GM12878 (cell line): Measurements from ENCODE around the gene ARHGAP15.

ENCODE experiments used
- JUND ChIP-seq: IDR thresholded peaks from 2 replicates; pipeline ENCODE4 v1.6.1; 2012; ENCODE audit warnings: low read depth, mild to moderate bottlenecking, low read length, improper control_type of control experiment, moderate library complexity
- POLR2A ChIP-seq: IDR thresholded peaks from 2 replicates; pipeline ENCODE4 v1.6.1; 2011; ENCODE audit warnings: low read depth, mild to moderate bottlenecking, low read length
- YY1 ChIP-seq: IDR thresholded peaks from 2 replicates; pipeline ENCODE4 v1.6.1; 2011; ENCODE audit warnings: low read depth, mild to moderate bottlenecking, low read length

- no peak for TF ChIP-seq YY1
- TF ChIP-seq JUND: no peak
- no peak for TF ChIP-seq POLR2A
Observed at GRCh38 chr2:143730155-143730952, 601.1 kb downstream of the ARHGAP15 start.
